Measurements from ENCODE around the gene ANKRD12.

The ANKRD12 gene

GRCh38 chr18:9096007-9096371 is 40.6 kb upstream of the ANKRD12 start:
- H3K9me3 ChIP-seq (ENCODE audit: control insufficient read depth, low read length), result no peaks in the 10 kb centered on the region
- no peaks in the 10 kb centered on the region for H3K36me3 ChIP-seq (ENCODE audit: control insufficient read depth, insufficient read depth, low read length)
- no CpG with 5 or more reads among the region's 3 CpGs for WGBS, 2 experiments (ENCODE audit: insufficient coverage in 2 of 2)
- H3K27ac ChIP-seq (ENCODE audit: low read depth, low read length, severe bottlenecking), result no peak overlapping the region
- H3K4me1 ChIP-seq (ENCODE audit: control insufficient read depth, insufficient read depth, low read length, poor library complexity, severe bottlenecking), result peaks cover 12% of the 10 kb centered on the region
- no peak overlapping the region for H3K4me3 ChIP-seq (ENCODE audit: extremely low read depth, insufficient read depth, low read length, poor library complexity, severe bottlenecking)

DNA sequence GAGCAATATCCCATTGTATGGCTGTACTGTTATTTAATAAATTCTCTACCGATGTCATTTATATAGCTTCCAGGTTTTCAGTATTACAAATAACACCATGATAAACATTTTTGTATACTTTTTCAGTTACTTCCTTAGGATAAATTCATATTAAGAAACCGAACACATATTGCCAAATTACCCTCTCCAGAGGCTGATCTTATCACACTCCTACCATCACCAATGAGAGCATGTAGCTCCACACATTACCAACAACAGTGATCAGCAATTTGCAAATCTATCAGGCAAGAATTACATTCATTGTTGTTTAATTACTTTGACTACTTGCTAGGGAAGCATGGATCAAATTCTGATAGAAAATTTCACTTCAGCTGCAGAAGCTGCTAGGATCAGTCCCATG is 39.9 kb upstream of the ANKRD12 start:
- Histone ChIP-seq H3K27ac (ENCODE audit: low read depth, low read length, severe bottlenecking) (no peak overlapping the region), H3K4me1 (ENCODE audit: control insufficient read depth, insufficient read depth, low read length, poor library complexity, severe bottlenecking) (peaks cover 12% of the 10 kb centered on the region), H3K36me3 (ENCODE audit: control insufficient read depth, insufficient read depth, low read length) (no peaks in the 10 kb centered on the region), H3K9me3 (ENCODE audit: control insufficient read depth, low read length) (no peaks in the 10 kb centered on the region), H3K4me3 (ENCODE audit: extremely low read depth, insufficient read depth, low read length, poor library complexity, severe bottlenecking) (no peak overlapping the region)
- WGBS, 2 experiments (ENCODE audit: insufficient coverage in 2 of 2), result 89 to 91% methylated on average over 1 of the region's 2 CpGs

GRCh38 chr18:9097349-9097748 is 39.2 kb upstream of the ANKRD12 start:
- Histone ChIP-seq H3K36me3 (ENCODE audit: control insufficient read depth, insufficient read depth, low read length) (no peaks in the 10 kb centered on the region), H3K9me3 (ENCODE audit: control insufficient read depth, low read length) (no peaks in the 10 kb centered on the region), H3K27ac (ENCODE audit: low read depth, low read length, severe bottlenecking) (no peak overlapping the region), H3K4me1 (ENCODE audit: control insufficient read depth, insufficient read depth, low read length, poor library complexity, severe bottlenecking) (peaks cover 12% of the 10 kb centered on the region), H3K4me3 (ENCODE audit: extremely low read depth, insufficient read depth, low read length, poor library complexity, severe bottlenecking) (no peak overlapping the region)
- WGBS, 2 experiments (ENCODE audit: insufficient coverage in 2 of 2), result 56% methylated on average over 2 of the region's 2 CpGs; no CpG with 5 or more reads in 1 of the 2 experiments

- H3K36me3 ChIP-seq (ENCODE audit: control insufficient read depth, insufficient read depth, low read length), result peaks cover 4% of the 10 kb centered on the region
- no peak overlapping the region for H3K27ac ChIP-seq (ENCODE audit: low read depth, low read length, severe bottlenecking)
- H3K4me1 ChIP-seq (ENCODE audit: control insufficient read depth, insufficient read depth, low read length, poor library complexity, severe bottlenecking), result peaks cover 18% of the 10 kb centered on the region
- no peaks in the 10 kb centered on the region for H3K9me3 ChIP-seq (ENCODE audit: control insufficient read depth, low read length)
- WGBS, 2 experiments (ENCODE audit: insufficient coverage in 2 of 2), result 100% methylated on average over 2 of the region's 3 CpGs; no CpG with 5 or more reads in 1 of the 2 experiments
- no peak overlapping the region for H3K4me3 ChIP-seq (ENCODE audit: extremely low read depth, insufficient read depth, low read length, poor library complexity, severe bottlenecking)
These were observed 35.8 kb upstream of the ANKRD12 start for GRCh38 chr18:9100796-9101195.

- Histone ChIP-seq H3K36me3 (ENCODE audit: control insufficient read depth, insufficient read depth, low read length) (peaks cover 4% of the 10 kb centered on the region), H3K27ac (ENCODE audit: low read depth, low read length, severe bottlenecking) (peak overlapping the region; percentile 52), H3K4me1 (ENCODE audit: control insufficient read depth, insufficient read depth, low read length, poor library complexity, severe bottlenecking) (peaks cover 24% of the 10 kb centered on the region), H3K9me3 (ENCODE audit: control insufficient read depth, low read length) (no peaks in the 10 kb centered on the region), H3K4me3 (ENCODE audit: extremely low read depth, insufficient read depth, low read length, poor library complexity, severe bottlenecking) (peak overlapping the region; percentile 82)
- 11 to 17% methylated on average over 9 to 14 of the region's 17 CpGs for WGBS, 2 experiments (ENCODE audit: insufficient coverage in 2 of 2)
These were observed 34.7 kb upstream of the ANKRD12 start for GRCh38 chr18:9101730-9102507.

GRCh38 chr18:9102508-9103375 is 33.8 kb upstream of the ANKRD12 start, which contains the start of gene NDUFV2:
TSS of gene NDUFV2 (plus strand) at chr18:9102699. CDS start at chr18:9102744, 45 bp downstream.
- 0 to 1% methylated on average over 31 to 40 of the region's 64 CpGs for WGBS, 2 experiments (ENCODE audit: insufficient coverage in 2 of 2)

DNA sequence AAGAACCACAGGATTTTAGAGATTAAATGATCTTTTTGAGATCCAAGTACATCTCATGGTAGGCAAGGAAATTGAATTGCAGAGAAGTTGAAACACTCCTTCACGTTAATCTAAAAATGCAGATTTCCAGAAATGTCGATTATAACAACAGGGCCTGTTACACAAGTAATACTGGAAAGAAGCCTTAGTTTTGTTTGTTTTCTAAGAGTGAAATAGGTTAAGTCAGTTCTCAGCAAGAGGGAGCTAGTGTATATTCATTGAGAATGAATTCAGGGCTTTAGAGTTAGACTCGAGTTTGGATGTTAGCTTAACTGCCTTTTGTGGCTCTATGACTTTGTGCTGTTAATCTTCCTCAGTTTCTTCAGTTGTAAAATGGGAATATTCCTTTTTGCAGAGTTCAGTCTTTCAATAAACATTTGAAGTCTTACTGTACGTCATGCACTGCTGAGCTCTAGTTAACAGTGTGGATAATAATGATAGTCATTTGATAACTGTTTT is 33.2 kb upstream of the ANKRD12 start:
- H3K36me3 ChIP-seq (ENCODE audit: control insufficient read depth, insufficient read depth, low read length), result peaks cover 4% of the 10 kb centered on the region
- H3K4me1 ChIP-seq (ENCODE audit: control insufficient read depth, insufficient read depth, low read length, poor library complexity, severe bottlenecking), result peaks cover 25% of the 10 kb centered on the region
- no peaks in the 10 kb centered on the region for H3K9me3 ChIP-seq (ENCODE audit: control insufficient read depth, low read length)
- WGBS, 2 experiments (ENCODE audit: insufficient coverage in 2 of 2), result 0% methylated on average over 3 of the region's 4 CpGs; no CpG with 5 or more reads in 1 of the 2 experiments
- peak overlapping the region; percentile 83 for H3K27ac ChIP-seq (ENCODE audit: low read depth, low read length, severe bottlenecking)
- H3K4me3 ChIP-seq (ENCODE audit: extremely low read depth, insufficient read depth, low read length, poor library complexity, severe bottlenecking), result peak overlapping the region; percentile 82

More at GRCh38 chr18:9102508-9103375, 33.8 kb upstream of the ANKRD12 start, which contains the start of gene NDUFV2:
- Histone ChIP-seq H3K36me3 (ENCODE audit: control insufficient read depth, insufficient read depth, low read length) (peaks cover 4% of the 10 kb centered on the region), H3K4me1 (ENCODE audit: control insufficient read depth, insufficient read depth, low read length, poor library complexity, severe bottlenecking) (peaks cover 25% of the 10 kb centered on the region), H3K27ac (ENCODE audit: low read depth, low read length, severe bottlenecking) (peak within 1 kb of the TSS; percentile 83), H3K9me3 (ENCODE audit: control insufficient read depth, low read length) (no peaks in the 10 kb centered on the region), H3K4me3 (ENCODE audit: extremely low read depth, insufficient read depth, low read length, poor library complexity, severe bottlenecking) (peak within 1 kb of the TSS; percentile 82)

GRCh38 chr18:9104244-9104901 is 32.2 kb upstream of the ANKRD12 start:
- no peak overlapping the region for H3K27ac ChIP-seq (ENCODE audit: low read depth, low read length, severe bottlenecking)
- peaks cover 4% of the 10 kb centered on the region for H3K36me3 ChIP-seq (ENCODE audit: control insufficient read depth, insufficient read depth, low read length)
- peaks cover 30% of the 10 kb centered on the region for H3K4me1 ChIP-seq (ENCODE audit: control insufficient read depth, insufficient read depth, low read length, poor library complexity, severe bottlenecking)
- no peaks in the 10 kb centered on the region for H3K9me3 ChIP-seq (ENCODE audit: control insufficient read depth, low read length)
- WGBS, 2 experiments (ENCODE audit: insufficient coverage in 2 of 2), result 30 to 42% methylated on average over 2 of the region's 5 CpGs
- peak overlapping the region; percentile 82 for H3K4me3 ChIP-seq (ENCODE audit: extremely low read depth, insufficient read depth, low read length, poor library complexity, severe bottlenecking)

- Histone ChIP-seq H3K4me1 (ENCODE audit: control insufficient read depth, insufficient read depth, low read length, poor library complexity, severe bottlenecking) (peaks cover 31% of the 10 kb centered on the region), H3K4me3 (ENCODE audit: extremely low read depth, insufficient read depth, low read length, poor library complexity, severe bottlenecking) (peak overlapping the region; percentile 82)
These were observed 31.2 kb upstream of the ANKRD12 start for GRCh38 chr18:9105420-9105819.

DNA sequence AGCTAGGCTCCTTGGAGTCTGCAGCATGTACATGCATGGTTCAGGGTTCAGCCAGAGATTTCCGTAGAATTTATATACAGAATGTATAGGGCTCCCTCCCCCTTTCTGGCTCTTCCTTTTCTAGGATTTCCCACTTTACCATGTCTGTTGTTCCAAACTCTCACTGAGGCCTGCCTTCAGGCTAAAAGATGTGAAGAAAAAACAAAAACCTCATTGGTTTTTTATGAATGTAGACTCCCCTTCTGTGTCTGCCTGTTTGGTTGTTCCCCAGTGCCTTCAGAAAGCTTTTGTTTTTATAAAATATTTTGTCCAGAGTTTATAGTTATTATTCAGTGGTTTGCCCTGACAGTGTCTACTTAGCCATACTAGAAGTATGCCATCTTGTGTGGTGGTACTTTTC is 30.5 kb upstream of the ANKRD12 start:
- no peaks in the 10 kb centered on the region for H3K9me3 ChIP-seq (ENCODE audit: control insufficient read depth, low read length)
- peaks cover 13% of the 10 kb centered on the region for H3K36me3 ChIP-seq (ENCODE audit: control insufficient read depth, insufficient read depth, low read length)
- peaks cover 31% of the 10 kb centered on the region for H3K4me1 ChIP-seq (ENCODE audit: control insufficient read depth, insufficient read depth, low read length, poor library complexity, severe bottlenecking)
- 80 to 100% methylated on average over 1 of the region's 1 CpG for WGBS, 2 experiments (ENCODE audit: insufficient coverage in 2 of 2)
- no peak overlapping the region for H3K27ac ChIP-seq (ENCODE audit: low read depth, low read length, severe bottlenecking)
- H3K4me3 ChIP-seq (ENCODE audit: extremely low read depth, insufficient read depth, low read length, poor library complexity, severe bottlenecking), result no peak overlapping the region

More at GRCh38 chr18:9105420-9105819, 31.2 kb upstream of the ANKRD12 start:
- 45 to 60% methylated on average over 2 of the region's 3 CpGs for WGBS, 2 experiments (ENCODE audit: insufficient coverage in 2 of 2)
- Histone ChIP-seq H3K9me3 (ENCODE audit: control insufficient read depth, low read length) (no peaks in the 10 kb centered on the region), H3K27ac (ENCODE audit: low read depth, low read length, severe bottlenecking) (no peak overlapping the region), H3K36me3 (ENCODE audit: control insufficient read depth, insufficient read depth, low read length) (peaks cover 6% of the 10 kb centered on the region)
